ENCODE results near the gene DPF3. TPM values are rescaled to one million over a fixed set of nuclear protein-coding genes. Genes with fewer than 3 reads are reported as not detected.
A peak's percentile ranks its signal among the peaks of the same experiment; 100 is the strongest.

DPF3 gene
- total and polyA plus RNA-seq, 2 of the 13 experiments (the other 11 are each of a cell fraction or from before 2014, with no cell fraction given): 0.09 to 0.60 TPM

DNA sequence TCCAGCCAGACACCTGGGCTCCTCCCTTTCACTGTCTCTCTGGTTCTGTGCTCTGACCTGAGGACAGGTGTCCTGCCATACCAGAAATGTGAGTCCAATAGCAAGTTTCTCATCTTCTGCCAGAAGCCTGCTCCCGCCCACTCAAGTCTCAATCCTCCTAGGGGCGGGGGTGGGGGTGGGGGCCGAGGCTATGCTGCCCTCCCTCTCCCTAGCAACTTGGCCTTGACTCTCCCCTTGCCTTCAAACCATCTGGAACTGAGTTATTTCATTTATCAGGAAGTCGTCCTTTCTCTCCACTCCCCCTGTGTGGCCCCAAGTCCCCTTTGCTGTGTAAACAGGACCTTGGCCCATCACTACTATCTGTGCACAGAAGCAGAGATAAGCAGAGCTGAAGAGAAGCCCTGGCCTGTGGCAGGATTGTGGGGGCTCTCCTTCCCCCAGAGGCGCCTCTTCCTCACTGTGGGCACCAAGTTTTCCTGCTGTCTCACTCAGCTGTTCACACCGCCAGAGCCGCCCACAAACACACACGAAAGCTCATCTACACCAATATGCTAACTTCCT lies 117.1 kb downstream of the DPF3 start (continued):
- TF ChIP-seq, protein P1, sequence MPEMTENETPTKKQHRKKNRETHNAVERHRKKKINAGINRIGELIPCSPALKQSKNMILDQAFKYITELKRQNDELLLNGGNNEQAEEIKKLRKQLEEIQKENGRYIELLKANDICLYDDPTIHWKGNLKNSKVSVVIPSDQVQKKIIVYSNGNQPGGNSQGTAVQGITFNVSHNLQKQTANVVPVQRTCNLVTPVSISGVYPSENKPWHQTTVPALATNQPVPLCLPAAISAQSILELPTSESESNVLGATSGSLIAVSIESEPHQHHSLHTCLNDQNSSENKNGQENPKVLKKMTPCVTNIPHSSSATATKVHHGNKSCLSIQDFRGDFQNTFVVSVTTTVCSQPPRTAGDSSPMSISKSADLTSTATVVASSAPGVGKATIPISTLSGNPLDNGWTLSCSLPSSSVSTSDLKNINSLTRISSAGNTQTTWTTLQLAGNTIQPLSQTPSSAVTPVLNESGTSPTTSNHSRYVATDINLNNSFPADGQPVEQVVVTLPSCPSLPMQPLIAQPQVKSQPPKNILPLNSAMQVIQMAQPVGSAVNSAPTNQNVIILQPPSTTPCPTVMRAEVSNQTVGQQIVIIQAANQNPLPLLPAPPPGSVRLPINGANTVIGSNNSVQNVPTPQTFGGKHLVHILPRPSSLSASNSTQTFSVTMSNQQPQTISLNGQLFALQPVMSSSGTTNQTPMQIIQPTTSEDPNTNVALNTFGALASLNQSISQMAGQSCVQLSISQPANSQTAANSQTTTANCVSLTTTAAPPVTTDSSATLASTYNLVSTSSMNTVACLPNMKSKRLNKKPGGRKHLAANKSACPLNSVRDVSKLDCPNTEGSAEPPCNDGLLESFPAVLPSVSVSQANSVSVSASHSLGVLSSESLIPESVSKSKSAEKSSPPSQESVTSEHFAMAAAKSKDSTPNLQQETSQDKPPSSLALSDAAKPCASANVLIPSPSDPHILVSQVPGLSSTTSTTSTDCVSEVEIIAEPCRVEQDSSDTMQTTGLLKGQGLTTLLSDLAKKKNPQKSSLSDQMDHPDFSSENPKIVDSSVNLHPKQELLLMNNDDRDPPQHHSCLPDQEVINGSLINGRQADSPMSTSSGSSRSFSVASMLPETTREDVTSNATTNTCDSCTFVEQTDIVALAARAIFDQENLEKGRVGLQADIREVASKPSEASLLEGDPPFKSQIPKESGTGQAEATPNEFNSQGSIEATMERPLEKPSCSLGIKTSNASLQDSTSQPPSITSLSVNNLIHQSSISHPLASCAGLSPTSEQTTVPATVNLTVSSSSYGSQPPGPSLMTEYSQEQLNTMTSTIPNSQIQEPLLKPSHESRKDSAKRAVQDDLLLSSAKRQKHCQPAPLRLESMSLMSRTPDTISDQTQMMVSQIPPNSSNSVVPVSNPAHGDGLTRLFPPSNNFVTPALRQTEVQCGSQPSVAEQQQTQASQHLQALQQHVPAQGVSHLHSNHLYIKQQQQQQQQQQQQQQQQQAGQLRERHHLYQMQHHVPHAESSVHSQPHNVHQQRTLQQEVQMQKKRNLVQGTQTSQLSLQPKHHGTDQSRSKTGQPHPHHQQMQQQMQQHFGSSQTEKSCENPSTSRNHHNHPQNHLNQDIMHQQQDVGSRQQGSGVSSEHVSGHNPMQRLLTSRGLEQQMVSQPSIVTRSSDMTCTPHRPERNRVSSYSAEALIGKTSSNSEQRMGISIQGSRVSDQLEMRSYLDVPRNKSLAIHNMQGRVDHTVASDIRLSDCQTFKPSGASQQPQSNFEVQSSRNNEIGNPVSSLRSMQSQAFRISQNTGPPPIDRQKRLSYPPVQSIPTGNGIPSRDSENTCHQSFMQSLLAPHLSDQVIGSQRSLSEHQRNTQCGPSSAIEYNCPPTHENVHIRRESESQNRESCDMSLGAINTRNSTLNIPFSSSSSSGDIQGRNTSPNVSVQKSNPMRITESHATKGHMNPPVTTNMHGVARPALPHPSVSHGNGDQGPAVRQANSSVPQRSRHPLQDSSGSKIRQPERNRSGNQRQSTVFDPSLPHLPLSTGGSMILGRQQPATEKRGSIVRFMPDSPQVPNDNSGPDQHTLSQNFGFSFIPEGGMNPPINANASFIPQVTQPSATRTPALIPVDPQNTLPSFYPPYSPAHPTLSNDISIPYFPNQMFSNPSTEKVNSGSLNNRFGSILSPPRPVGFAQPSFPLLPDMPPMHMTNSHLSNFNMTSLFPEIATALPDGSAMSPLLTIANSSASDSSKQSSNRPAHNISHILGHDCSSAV (CRISPR knock-in tag; IDR thresholded peaks at IDR 0.05; ENCODE audit: borderline replicate concordance): no peak
- TF ChIP-seq ZNF891 (CRISPR knock-in tag; IDR thresholded peaks at IDR 0.05) (no peak), CAMTA2 (CRISPR knock-in tag; IDR thresholded peaks at IDR 0.05; ENCODE audit: borderline replicate concordance) (no peak), ZNF644 (CRISPR knock-in tag; IDR thresholded peaks at IDR 0.05; ENCODE audit: low read depth) (peak; percentile 83; the same call in 1 of the 2 replicates), PTBP1 (IDR thresholded peaks at IDR 0.05; ENCODE audit: low read depth, low read length, poor library complexity, severe bottlenecking) (no peak), SATB2 (CRISPR knock-in tag; IDR thresholded peaks at IDR 0.05) (no peak), HMGA1 (CRISPR knock-in tag; conservative IDR thresholded peaks at IDR 0.05) (no peak), POGZ (CRISPR knock-in tag; IDR thresholded peaks at IDR 0.05) (peak; percentile 91), ARID2 (CRISPR knock-in tag; IDR thresholded peaks at IDR 0.05; ENCODE audit: borderline replicate concordance) (no peak), PAWR (CRISPR knock-in tag; IDR thresholded peaks at IDR 0.05; ENCODE audit: borderline replicate concordance) (no peak), ZNF160 (CRISPR knock-in tag; IDR thresholded peaks at IDR 0.05) (no peak), ZNF17 (CRISPR knock-in tag; IDR thresholded peaks at IDR 0.05) (no peak), ARNT2 (CRISPR knock-in tag; IDR thresholded peaks at IDR 0.05; ENCODE audit: low read depth) (0 out of 2 replicates have a peak, but pooled peaks have one; percentile 12), RXRB (CRISPR knock-in tag; IDR thresholded peaks at IDR 0.05; ENCODE audit: borderline replicate concordance) (peak; percentile 99), ZNF510 (CRISPR knock-in tag; IDR thresholded peaks at IDR 0.05; ENCODE audit: low read depth) (no peak), HNRNPH1 (optimal IDR thresholded peaks at IDR 0.05; ENCODE audit: low read depth, low read length) (no peak), HIVEP1 (CRISPR knock-in tag; IDR thresholded peaks at IDR 0.05) (peak; percentile 60; the same call in 1 of the 2 replicates)
- TF ChIP-seq, protein P2, sequence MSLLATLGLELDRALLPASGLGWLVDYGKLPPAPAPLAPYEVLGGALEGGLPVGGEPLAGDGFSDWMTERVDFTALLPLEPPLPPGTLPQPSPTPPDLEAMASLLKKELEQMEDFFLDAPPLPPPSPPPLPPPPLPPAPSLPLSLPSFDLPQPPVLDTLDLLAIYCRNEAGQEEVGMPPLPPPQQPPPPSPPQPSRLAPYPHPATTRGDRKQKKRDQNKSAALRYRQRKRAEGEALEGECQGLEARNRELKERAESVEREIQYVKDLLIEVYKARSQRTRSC (CRISPR knock-in tag; IDR thresholded peaks at IDR 0.05; ENCODE audit: low read depth): peak; percentile 43; the same call in 1 of the 2 replicates
- TF ChIP-seq, protein P3, sequence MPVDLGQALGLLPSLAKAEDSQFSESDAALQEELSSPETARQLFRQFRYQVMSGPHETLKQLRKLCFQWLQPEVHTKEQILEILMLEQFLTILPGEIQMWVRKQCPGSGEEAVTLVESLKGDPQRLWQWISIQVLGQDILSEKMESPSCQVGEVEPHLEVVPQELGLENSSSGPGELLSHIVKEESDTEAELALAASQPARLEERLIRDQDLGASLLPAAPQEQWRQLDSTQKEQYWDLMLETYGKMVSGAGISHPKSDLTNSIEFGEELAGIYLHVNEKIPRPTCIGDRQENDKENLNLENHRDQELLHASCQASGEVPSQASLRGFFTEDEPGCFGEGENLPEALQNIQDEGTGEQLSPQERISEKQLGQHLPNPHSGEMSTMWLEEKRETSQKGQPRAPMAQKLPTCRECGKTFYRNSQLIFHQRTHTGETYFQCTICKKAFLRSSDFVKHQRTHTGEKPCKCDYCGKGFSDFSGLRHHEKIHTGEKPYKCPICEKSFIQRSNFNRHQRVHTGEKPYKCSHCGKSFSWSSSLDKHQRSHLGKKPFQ (CRISPR knock-in tag; IDR thresholded peaks at IDR 0.05; ENCODE audit: insufficient replicate concordance): peak; percentile 86
